Uterus (tissue), 4 donors: ENCODE data around the gene KCNQ1OT1. TPM values are rescaled to one million over a fixed set of nuclear protein-coding genes. Genes with fewer than 3 reads are reported as not detected.

Source experiments
- DNase-seq, 2 donors: peaks; one replicate each; pipeline ENCODE4 v3.0.0-alpha.2; 2019 to 2020
- H3K27ac ChIP-seq, 2 donors: fragments of 200-600 bp; sonication (generic); 1 replicate in 1 of 2; 2 replicates in 1 of 2; pipeline ENCODE4 v1.5.1; 2016 to 2018
- H3K27me3 ChIP-seq, 2 donors: fragments of 200-600 bp; sonication (generic); one replicate each; pipeline ENCODE4 v1.5.1; 2018 to 2019; ENCODE audit warnings: control low read depth in 1 of 2
- H3K36me3 ChIP-seq, 2 donors: fragments of 200-600 bp; sonication (generic); one replicate each; pipeline ENCODE4 v1.5.1; 2019; ENCODE audit warnings: control low read depth in 1 of 2
- H3K4me1 ChIP-seq, 2 donors: fragments of 200-600 bp; sonication (generic); one replicate each; pipeline ENCODE4 v1.5.1; 2018 to 2019; ENCODE audit warnings: control low read depth in 1 of 2
- H3K4me3 ChIP-seq, 2 donors: fragments of 200-600 bp; sonication (generic); 1 replicate in 1 of 2; 2 replicates in 1 of 2; pipeline ENCODE4 v1.5.1; 2018 to 2019; ENCODE audit warnings: mild to moderate bottlenecking in 1 of 2
- H3K9me3 ChIP-seq, 2 donors: fragments of 200-600 bp; sonication (generic); one replicate each; pipeline ENCODE4 v1.5.1; 2019; ENCODE audit warnings: control low read depth in 1 of 2
- POLR2A ChIP-seq, 2 donors: fragments of 450-650 bp; IDR thresholded peaks; one replicate each; pipeline ENCODE4 v1.6.1; 2016; ENCODE audit warnings: antibody characterized with exemption in 2 of 2, mild to moderate bottlenecking in 1 of 2, moderate library complexity in 1 of 2
- intact Hi-C: fragments of 100-400 bp; cut with DNase I; formaldehyde crosslinking; loops from one replicate; pipeline ENCODE4 v1.15.1; 2023; ENCODE audit warnings: low total_unique reads
- total RNA-seq, 4 donors: library from RNA; depleted of rRNA in 3 of 4; stranded (reverse); fragments of >200 nt in 3 of 4; gene quantifications; one replicate each; pipeline versions ENCODE4 v1.1.0 to v1.2.4, GENCODE V29; 2014 to 2023
- TF ChIP-seq, protein P1 (sequence below), 4 experiments: fragments of 200-600 bp in 2 of 4; fragments of 450-650 bp in 2 of 4; sonication (generic) in 2 of 4; IDR thresholded peaks; one replicate each; pipeline ENCODE4 v1.5.1; 2016 to 2019; ENCODE audit warnings: antibody characterized with exemption in 4 of 4, mild to moderate bottlenecking in 2 of 4, moderate library complexity in 1 of 4
- donor health status: DM: yes; HTN: yes; CAD: no.

KCNQ1OT1 gene
- total RNA-seq, 4 donors from 2014 or later: 2.6 to 19.4 (median 10.9) TPM

DNA sequence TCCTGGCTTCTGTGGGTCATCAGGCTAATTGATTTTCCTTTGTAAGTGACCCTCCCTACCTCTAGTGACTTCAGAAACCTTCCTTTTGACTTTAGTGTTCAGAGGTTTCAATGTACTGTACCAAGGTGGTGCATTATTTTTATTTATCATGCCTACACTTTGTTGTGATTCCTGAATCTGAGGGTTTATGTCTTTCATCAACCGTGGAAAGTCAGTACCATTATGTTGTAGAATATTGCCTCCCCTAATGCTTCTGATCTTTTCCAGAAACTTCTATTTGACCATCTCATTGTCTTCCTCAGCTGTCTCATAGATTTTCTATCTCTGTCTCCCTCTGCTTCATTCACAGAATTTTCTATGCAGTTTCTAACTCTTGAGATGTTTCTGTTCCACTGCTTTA, 105.5 kb downstream of the KCNQ1OT1 start:
- intact Hi-C loops: no loop called here
- Histone ChIP-seq H3K9me3 (no peaks in the 10 kb centered on the region), H3K27ac (no peak overlapping the region), H3K36me3 (no peaks in the 10 kb centered on the region), H3K4me1 (no peaks in the 10 kb centered on the region), H3K4me3 (no peak overlapping the region), H3K27me3 (no peaks in the 10 kb centered on the region)
- TF ChIP-seq, protein P1, sequence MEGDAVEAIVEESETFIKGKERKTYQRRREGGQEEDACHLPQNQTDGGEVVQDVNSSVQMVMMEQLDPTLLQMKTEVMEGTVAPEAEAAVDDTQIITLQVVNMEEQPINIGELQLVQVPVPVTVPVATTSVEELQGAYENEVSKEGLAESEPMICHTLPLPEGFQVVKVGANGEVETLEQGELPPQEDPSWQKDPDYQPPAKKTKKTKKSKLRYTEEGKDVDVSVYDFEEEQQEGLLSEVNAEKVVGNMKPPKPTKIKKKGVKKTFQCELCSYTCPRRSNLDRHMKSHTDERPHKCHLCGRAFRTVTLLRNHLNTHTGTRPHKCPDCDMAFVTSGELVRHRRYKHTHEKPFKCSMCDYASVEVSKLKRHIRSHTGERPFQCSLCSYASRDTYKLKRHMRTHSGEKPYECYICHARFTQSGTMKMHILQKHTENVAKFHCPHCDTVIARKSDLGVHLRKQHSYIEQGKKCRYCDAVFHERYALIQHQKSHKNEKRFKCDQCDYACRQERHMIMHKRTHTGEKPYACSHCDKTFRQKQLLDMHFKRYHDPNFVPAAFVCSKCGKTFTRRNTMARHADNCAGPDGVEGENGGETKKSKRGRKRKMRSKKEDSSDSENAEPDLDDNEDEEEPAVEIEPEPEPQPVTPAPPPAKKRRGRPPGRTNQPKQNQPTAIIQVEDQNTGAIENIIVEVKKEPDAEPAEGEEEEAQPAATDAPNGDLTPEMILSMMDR (IDR thresholded peaks at IDR 0.05): no peak
- TF ChIP-seq POLR2A (IDR thresholded peaks at IDR 0.05): no peak
- DNase-seq: no peak

DNA sequence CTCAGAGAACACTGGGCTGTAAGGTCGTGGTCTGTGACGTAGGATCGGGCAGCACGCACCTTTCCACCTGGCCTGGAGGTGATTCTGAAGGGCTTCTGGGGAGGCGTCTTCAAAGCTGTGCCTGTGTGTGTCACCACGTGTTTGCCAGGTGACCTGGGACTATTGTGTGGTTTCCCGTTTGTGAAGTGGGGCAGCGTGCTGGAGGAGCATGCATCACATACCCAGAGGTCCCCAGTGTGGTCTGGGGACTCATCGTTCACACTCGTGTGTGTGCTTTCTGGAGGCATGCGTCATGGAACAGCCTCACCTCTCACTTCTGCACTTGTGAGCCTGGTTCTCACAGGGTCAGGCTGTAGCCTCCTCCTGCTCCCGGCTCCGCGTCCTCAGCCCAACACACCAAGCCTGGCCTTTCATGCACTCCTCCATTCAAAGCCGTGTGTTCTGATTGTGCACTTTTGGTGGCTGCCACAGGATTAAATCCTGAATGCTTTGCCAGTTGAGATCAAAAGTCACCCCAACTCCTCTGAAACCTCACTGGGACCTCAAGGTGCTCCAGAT, 106.3 kb downstream of the KCNQ1OT1 start:
- Histone ChIP-seq H3K36me3 (no peaks in the 10 kb centered on the region), H3K9me3 (no peaks in the 10 kb centered on the region), H3K27me3 (no peaks in the 10 kb centered on the region), H3K27ac (no peak overlapping the region), H3K4me3 (no peak overlapping the region), H3K4me1 (no peaks in the 10 kb centered on the region)
- DNase-seq: no peak
- intact Hi-C loops: no loop called here
- TF ChIP-seq, protein P1 (IDR thresholded peaks at IDR 0.05): no peak
- TF ChIP-seq POLR2A (IDR thresholded peaks at IDR 0.05): no peak

DNA sequence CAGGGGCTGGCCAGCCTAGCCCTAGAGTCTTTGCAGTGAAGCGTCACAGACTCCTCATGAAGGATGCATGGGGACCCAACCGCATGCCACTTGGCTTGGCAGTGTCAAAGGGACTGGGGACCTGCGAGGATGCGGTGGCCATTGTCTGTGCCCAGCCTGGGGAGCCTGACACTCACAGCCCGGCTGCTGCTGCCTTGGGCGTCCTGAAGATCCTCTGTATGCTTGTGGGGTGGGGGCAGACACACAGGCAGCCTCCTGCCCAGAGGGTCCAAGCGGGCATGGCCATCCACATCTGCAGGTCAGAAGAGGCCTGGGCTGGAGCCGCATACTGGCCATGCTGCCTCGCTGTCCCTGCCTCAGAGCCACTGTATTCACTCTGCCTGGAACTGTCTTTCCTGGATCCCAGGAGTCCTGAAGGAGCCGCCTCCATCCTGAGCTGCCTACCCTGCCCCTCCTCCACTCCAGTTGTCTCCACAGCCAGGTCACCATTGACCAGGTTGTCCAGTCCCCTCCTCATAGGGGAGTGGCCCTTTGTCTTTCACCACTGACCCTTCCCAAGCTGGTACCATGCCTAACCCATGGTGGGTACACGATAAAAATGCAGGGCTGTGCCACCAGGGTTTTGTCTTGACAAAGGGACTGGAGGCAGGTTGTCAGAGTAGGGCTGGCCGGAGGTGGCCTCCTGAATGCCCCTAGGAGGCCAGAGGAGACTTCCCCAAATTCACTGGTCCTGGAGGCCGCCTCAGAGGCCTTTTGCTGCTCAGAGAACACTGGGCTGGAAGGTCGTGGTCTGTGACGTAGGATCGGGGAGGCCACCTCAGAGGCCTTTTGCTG, 107.0 kb downstream of the KCNQ1OT1 start:
- Histone ChIP-seq H3K4me3 (no peak overlapping the region), H3K9me3 (no peaks in the 10 kb centered on the region), H3K27ac (no peak overlapping the region), H3K27me3 (no peaks in the 10 kb centered on the region), H3K4me1 (no peaks in the 10 kb centered on the region), H3K36me3 (no peaks in the 10 kb centered on the region)
- no peak for DNase-seq
- intact Hi-C loops: no loop called here
- TF ChIP-seq, protein P1 (IDR thresholded peaks at IDR 0.05): no peak
- TF ChIP-seq POLR2A (IDR thresholded peaks at IDR 0.05): no peak

DNA sequence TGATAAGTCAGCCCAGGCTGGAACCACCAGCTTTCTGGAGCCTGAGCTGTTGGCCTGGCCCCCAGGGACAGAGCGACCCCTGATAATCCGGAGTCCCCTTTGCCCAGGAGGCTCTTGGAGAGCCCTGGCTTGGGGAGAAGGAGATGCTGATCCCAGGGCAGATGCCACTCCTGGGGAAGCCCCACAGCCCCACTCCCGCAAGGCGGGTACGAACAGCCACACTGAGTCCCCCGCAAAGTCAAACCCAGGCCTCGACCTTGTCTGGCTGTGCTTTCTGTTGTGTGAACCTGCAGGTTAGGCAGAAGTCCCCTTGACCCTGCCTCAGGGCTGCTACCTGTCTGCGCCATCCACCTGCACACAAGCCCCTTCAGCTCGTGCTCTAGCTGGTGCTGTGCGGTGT, 108.0 kb downstream of the KCNQ1OT1 start:
- Histone ChIP-seq H3K9me3 (no peaks in the 10 kb centered on the region), H3K36me3 (no peaks in the 10 kb centered on the region), H3K4me3 (no peak overlapping the region), H3K27me3 (no peaks in the 10 kb centered on the region), H3K4me1 (no peaks in the 10 kb centered on the region), H3K27ac (no peak overlapping the region)
- TF ChIP-seq POLR2A (IDR thresholded peaks at IDR 0.05): no peak
- TF ChIP-seq, protein P1 (IDR thresholded peaks at IDR 0.05): no peak
- no peak for DNase-seq
- intact Hi-C loops: no loop called here

DNA sequence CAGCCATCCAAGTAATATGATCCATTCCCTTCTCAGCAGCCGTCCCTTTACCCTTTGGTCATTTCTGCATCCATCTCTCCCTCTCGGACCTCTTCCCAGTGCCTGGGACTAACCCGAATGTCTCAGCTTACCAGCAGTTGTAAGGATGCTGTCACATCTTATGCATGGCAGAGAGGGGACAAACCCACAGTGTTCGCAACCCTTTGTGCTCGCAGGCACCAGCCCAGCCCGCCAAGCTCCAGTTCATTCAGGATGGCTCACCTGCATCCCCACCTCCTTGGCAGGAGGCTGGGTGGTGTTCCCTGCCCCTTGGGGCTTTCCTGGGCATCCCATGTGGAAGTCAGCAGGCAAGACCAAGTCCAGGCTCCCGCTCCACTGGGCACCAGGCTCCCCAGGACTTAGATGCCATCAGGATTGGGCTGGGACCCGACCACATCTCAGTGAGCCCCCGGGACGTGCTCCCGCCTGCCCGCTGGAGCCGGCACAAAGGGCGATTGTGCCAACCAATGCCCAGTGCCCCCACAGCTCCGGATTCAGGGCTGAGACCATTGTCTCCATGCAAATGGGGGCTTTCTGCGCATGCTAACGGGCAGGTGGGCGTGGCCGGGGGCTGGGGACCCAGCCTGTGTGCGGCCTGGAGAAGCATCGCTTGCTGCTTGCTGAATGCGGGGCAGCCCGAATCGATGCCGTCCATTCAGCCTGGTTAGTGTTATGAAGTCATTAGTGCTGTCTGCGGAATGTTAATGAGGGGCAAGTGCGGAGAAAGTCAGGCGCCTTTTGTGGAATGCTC, 108.6 kb downstream of the KCNQ1OT1 start:
- DNase-seq: no peak
- Histone ChIP-seq H3K36me3 (no peaks in the 10 kb centered on the region), H3K27ac (no peak overlapping the region), H3K4me3 (no peak overlapping the region), H3K9me3 (no peaks in the 10 kb centered on the region), H3K4me1 (no peaks in the 10 kb centered on the region), H3K27me3 (no peaks in the 10 kb centered on the region)
- intact Hi-C loops: no loop called here
- TF ChIP-seq, protein P1 (IDR thresholded peaks at IDR 0.05): no peak
- TF ChIP-seq POLR2A (IDR thresholded peaks at IDR 0.05): no peak
